ENCODE measurements around the gene FAM25G. TPM values are rescaled to one million over a fixed set of nuclear protein-coding genes. Genes with fewer than 3 reads are reported as not detected.
"Not testable (repeated sequence)": the region's sequence is repeated elsewhere in the genome, so short reads cannot be mapped to it uniquely, and the experiment has no call there.

Gene FAM25G
- total and polyA plus RNA-seq, 2 of the 4 experiments (the other 2 are of a cell fraction) = not detected

DNA sequence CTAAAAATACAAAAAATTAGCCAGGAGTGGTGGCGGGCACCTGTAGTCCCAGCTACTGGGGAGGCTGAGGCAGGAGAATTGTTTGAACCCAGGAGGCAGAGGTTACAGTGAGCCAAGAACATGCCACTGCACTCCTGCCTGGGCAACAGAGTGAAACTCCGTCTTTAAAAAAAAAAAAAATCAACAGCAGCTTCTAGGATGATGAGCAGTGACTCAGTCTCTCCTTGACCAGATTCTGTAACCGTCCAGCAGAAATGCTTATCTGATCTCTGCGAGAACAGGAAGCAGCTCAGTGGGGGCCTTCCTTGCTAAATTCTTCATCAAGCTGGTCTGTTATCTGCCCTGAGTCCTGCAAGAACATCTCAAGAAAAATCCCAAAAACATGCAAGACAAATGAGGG lies 5.6 kb downstream of the FAM25G start:
- H3K27ac ChIP-seq (ENCODE audit: insufficient read depth, low read length); H3K18ac ChIP-seq (ENCODE audit: low read depth, low read length); BruUV-seq (replicated peaks); intact Hi-C loops (cut with micrococcal nuclease); H3K4me1 ChIP-seq (ENCODE audit: control insufficient read depth, insufficient read depth, low read length); H3K4me2 ChIP-seq (ENCODE audit: low read depth, low read length); H2BK15ac ChIP-seq (ENCODE audit: low read depth, low read length); H3K9me3 ChIP-seq (ENCODE audit: control insufficient read depth, insufficient read depth, low read length); H3K9me1 ChIP-seq (ENCODE audit: insufficient read depth, low read length); H2AK9ac ChIP-seq (replicated peaks; ENCODE audit: low read depth, low read length, poor library complexity); H3K14ac ChIP-seq (replicated peaks; ENCODE audit: low read depth, low read length); H2AK5ac ChIP-seq (ENCODE audit: low read depth, low read length); H3K36me3 ChIP-seq (ENCODE audit: control insufficient read depth, insufficient read depth, low read length); CTCF ChIA-PET; in situ Hi-C loops (cut with MboI; ENCODE audit: low sequenced_read_pairs); dilution Hi-C loops (cut with HindIII; ENCODE audit: low sequenced_read_pairs, unreplicated experiment); H2BK120ac ChIP-seq (ENCODE audit: low read depth, low read length); H2BK20ac ChIP-seq (ENCODE audit: low read depth, low read length); H4K91ac ChIP-seq (ENCODE audit: insufficient read depth, low read depth, low read length); H2BK5ac ChIP-seq (ENCODE audit: low read depth, low read length, poor library complexity, severe bottlenecking); POLR2A ChIA-PET (ENCODE audit: unreplicated experiment); H4K8ac ChIP-seq (ENCODE audit: low read depth in 2 of 2, low read length in 2 of 2); H3K79me1 ChIP-seq (ENCODE audit: low read depth in 1 of 2, low read length in 2 of 2); H3K23ac ChIP-seq (ENCODE audit: low read depth, low read length); H3K56ac ChIP-seq (ENCODE audit: extremely low read depth, insufficient read depth, low read length); H3K4ac ChIP-seq (ENCODE audit: low read depth, low read length); H3K27me3 ChIP-seq (ENCODE audit: control insufficient read depth, insufficient read depth, low read length); H2AFZ ChIP-seq (replicated peaks; ENCODE audit: low read length, poor library complexity); H4K20me1 ChIP-seq (ENCODE audit: insufficient read depth, low read length); H3K4me3 ChIP-seq (ENCODE audit: insufficient read depth, low read depth, low read length); H3K9ac ChIP-seq (ENCODE audit: low read depth, low read length); H4K5ac ChIP-seq (ENCODE audit: low read depth, low read length): not testable (repeated sequence)
- ATAC-seq (ENCODE audit: low read depth) (peak; percentile 31; the same call in 1 of the 2 replicates), DNase-seq (peak; percentile 73)
- no CpG with 5 or more reads among the region's 4 CpGs for WGBS, 2 experiments (ENCODE audit: extremely low coverage in 2 of 2, insufficient read length in 1 of 2)

DNA sequence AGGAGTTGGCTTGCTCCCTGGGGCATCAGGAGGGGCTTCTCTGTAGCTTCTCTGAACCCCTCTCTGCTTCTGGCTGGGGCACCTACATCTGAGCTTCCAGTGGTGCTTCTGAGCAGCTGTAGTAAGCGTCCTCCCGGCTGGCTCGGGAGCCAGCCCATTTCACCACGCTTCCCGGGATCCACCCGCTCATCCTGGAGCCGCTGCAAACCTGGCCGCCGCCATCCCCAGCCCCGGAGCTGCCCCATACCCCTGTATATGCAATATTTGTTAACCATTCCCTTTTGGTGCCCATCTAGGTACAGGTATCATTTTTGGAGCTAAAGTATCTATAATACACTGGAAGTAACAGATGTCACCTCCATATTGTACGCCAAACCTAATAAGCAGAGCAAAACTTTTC lies 6.7 kb downstream of the FAM25G start:
- H4K5ac ChIP-seq (ENCODE audit: low read depth, low read length); H3K27me3 ChIP-seq (ENCODE audit: control insufficient read depth, insufficient read depth, low read length); H2BK120ac ChIP-seq (ENCODE audit: low read depth, low read length); H3K9me3 ChIP-seq (ENCODE audit: control insufficient read depth, insufficient read depth, low read length); H2BK15ac ChIP-seq (ENCODE audit: low read depth, low read length); H3K79me1 ChIP-seq (ENCODE audit: low read depth in 1 of 2, low read length in 2 of 2); H3K4ac ChIP-seq (ENCODE audit: low read depth, low read length); H4K91ac ChIP-seq (ENCODE audit: insufficient read depth, low read depth, low read length); H4K20me1 ChIP-seq (ENCODE audit: insufficient read depth, low read length); in situ Hi-C loops (cut with MboI; ENCODE audit: low sequenced_read_pairs); H3K9ac ChIP-seq (ENCODE audit: low read depth, low read length); H2AK5ac ChIP-seq (ENCODE audit: low read depth, low read length); H3K56ac ChIP-seq (ENCODE audit: extremely low read depth, insufficient read depth, low read length); H3K9me1 ChIP-seq (ENCODE audit: insufficient read depth, low read length); DNase-seq; H3K36me3 ChIP-seq (ENCODE audit: control insufficient read depth, insufficient read depth, low read length); POLR2A ChIA-PET (ENCODE audit: unreplicated experiment); H2BK20ac ChIP-seq (ENCODE audit: low read depth, low read length); dilution Hi-C loops (cut with HindIII; ENCODE audit: low sequenced_read_pairs, unreplicated experiment); H3K14ac ChIP-seq (replicated peaks; ENCODE audit: low read depth, low read length); BruUV-seq (replicated peaks); H4K8ac ChIP-seq (ENCODE audit: low read depth in 2 of 2, low read length in 2 of 2); H3K23ac ChIP-seq (ENCODE audit: low read depth, low read length); ATAC-seq (ENCODE audit: low read depth); H3K27ac ChIP-seq (ENCODE audit: insufficient read depth, low read length); H2AFZ ChIP-seq (replicated peaks; ENCODE audit: low read length, poor library complexity); CTCF ChIA-PET; H2AK9ac ChIP-seq (replicated peaks; ENCODE audit: low read depth, low read length, poor library complexity); intact Hi-C loops (cut with micrococcal nuclease); H3K18ac ChIP-seq (ENCODE audit: low read depth, low read length); H2BK5ac ChIP-seq (ENCODE audit: low read depth, low read length, poor library complexity, severe bottlenecking); H3K4me2 ChIP-seq (ENCODE audit: low read depth, low read length); H3K4me1 ChIP-seq (ENCODE audit: control insufficient read depth, insufficient read depth, low read length); H3K4me3 ChIP-seq (ENCODE audit: insufficient read depth, low read depth, low read length): not testable (repeated sequence)
- WGBS, 2 experiments (ENCODE audit: extremely low coverage in 2 of 2, insufficient read length in 1 of 2) = no CpG with 5 or more reads among the region's 11 CpGs

Data from IMR-90 (cell line).